Naive thymus-derived CD8-positive, alpha-beta T cell (primary cell): ENCODE data around the gene E2F3. TPM values are rescaled to one million over a fixed set of nuclear protein-coding genes. Genes with fewer than 3 reads are reported as not detected.
A peak's percentile ranks its signal among the peaks of the same experiment; 100 is the strongest.

Source experiments
- ATAC-seq, 2 donors: fragments of 150-1000 bp; cut with Tn5 transposase in 1 of 2; sonication (Bioruptor Pico), chemical (Tn5 transposase) in 1 of 2; 1 replicate in 1 of 2; 2 replicates in 1 of 2; pipeline ENCODE4 v1.10.0; 2021; ENCODE audit warnings: mild to moderate bottlenecking in 2 of 2, moderate library complexity in 2 of 2
- POLR2A ChIA-PET: fragments of 350-600 bp; sonication (Branson Sonifier 250); formaldehyde crosslinking; loops from one replicate; lab custom pipeline; 2021; ENCODE audit warnings: antibody characterized with exemption; lab: Charles Lee
- DNase-seq, 10 donors: peaks; one replicate each; pipeline versions ENCODE4 v3.0.0 to v3.0.0-alpha.2; 2020 to 2022
- H3K27ac Mint-ChIP-seq, 10 donors: one replicate each; pipeline ENCODE4 v1.8.0; 2020 to 2022; ENCODE audit warnings: mild to moderate bottlenecking in 10 of 10, mixed read lengths in 10 of 10, moderate library complexity in 4 of 10, inconsistent platforms in 1 of 10
- H3K27me3 Mint-ChIP-seq, 5 donors: one replicate each; pipeline ENCODE4 v1.8.0; 2021 to 2022; ENCODE audit warnings: mixed read lengths in 5 of 5
- H3K36me3 Mint-ChIP-seq, 3 donors: one replicate each; pipeline ENCODE4 v1.8.0; 2020 to 2022; ENCODE audit warnings: mixed read lengths in 3 of 3, mild to moderate bottlenecking in 2 of 3, inconsistent platforms in 1 of 3
- H3K4me1 Mint-ChIP-seq, 4 donors: one replicate each; pipeline ENCODE4 v1.8.0; 2021 to 2022; ENCODE audit warnings: mixed read lengths in 4 of 4
- H3K4me3 Mint-ChIP-seq, 10 donors: one replicate each; pipeline ENCODE4 v1.8.0; 2020 to 2022; ENCODE audit warnings: mild to moderate bottlenecking in 10 of 10, mixed read lengths in 10 of 10, moderate library complexity in 6 of 10, inconsistent platforms in 1 of 10
- H3K9me3 Mint-ChIP-seq, 9 donors: one replicate each; pipeline ENCODE4 v1.8.0; 2020 to 2022; ENCODE audit warnings: mixed read lengths in 9 of 9, mild to moderate bottlenecking in 3 of 9, inconsistent platforms in 1 of 9, moderate library complexity in 1 of 9
- polyA plus RNA-seq, 3 donors: library from polyadenylated mRNA; unstranded; fragments of 300-500 nt; fragmentation: Illumina TruSeq; gene quantifications; one replicate each; pipeline ENCODE4 v1.2.3, GENCODE V29; 2021
- total RNA-seq, 8 experiments: library from RNA in 2 of 8; stranded (reverse) in 2 of 8; gene quantifications; one replicate each; pipeline ENCODE4 v1.2.3 and lab custom pipeline; 2021 to 2026

E2F3 gene
- total and polyA plus RNA-seq, 5 experiments from 2014 or later = 4.9 to 45.2 (median 8.0) TPM

- Mint-ChIP-seq H3K4me1 (peaks cover 24 to 70% (median 47%) of the 10 kb centered on the region in 4 donors), H3K27me3 (no peaks in the 10 kb centered on the region), H3K9me3 (no peaks in the 10 kb centered on the region), H3K36me3 (peaks cover 0 to 70% (median 18%) of the 10 kb centered on the region in 3 donors), H3K27ac (no peak overlapping the region), H3K4me3 (no peak overlapping the region)
- POLR2A ChIA-PET = no interaction called here
- DNase-seq (no peak), ATAC-seq (no peak)
These were observed 139.7 kb downstream of the E2F3 start for GRCh38 chr6:20541382-20541781.

DNA sequence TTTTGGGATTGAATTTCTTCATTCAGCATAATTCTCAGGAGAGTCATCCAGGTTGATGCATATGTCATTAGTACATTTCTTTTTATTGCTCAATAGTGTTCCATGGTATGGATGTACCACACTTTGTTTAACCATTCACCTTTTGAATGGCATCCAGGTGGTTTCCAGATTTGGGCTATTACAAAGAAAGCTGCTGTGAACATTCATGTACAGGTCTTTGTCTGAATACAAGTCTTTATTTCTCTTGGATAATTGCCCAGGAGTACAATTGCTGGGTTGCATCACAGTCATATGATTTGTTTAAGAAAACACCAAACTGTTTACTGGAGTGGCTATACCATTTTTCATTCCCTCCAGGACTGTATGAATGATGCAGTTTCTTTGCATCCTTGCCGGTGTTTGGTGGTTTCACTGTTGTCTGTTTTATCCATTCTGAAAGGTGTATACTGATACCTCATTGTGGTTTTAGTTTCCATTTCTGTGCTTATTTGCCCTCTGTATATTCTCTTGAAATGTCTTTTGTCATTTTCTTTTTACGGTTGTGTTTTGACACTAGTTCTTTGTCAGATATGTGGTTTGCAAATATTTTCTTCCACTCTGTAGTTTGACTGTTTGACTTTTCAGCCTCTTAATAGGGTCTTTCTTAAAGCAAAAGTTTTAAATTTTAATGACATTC, 141.4 kb downstream of the E2F3 start:
- no peaks in the 10 kb centered on the region for H3K9me3 Mint-ChIP-seq
- peaks cover 20 to 59% (median 40%) of the 10 kb centered on the region in 4 donors for H3K4me1 Mint-ChIP-seq
- ATAC-seq (peak in 1 of 2 donors; percentile 35), DNase-seq (no peak)
- peaks cover 0 to 70% (median 21%) of the 10 kb centered on the region in 3 donors for H3K36me3 Mint-ChIP-seq
- H3K27me3 Mint-ChIP-seq = no peaks in the 10 kb centered on the region
- POLR2A ChIA-PET = no interaction called here
- peak overlapping the region in 1 of 10 donors; percentile 62 for H3K4me3 Mint-ChIP-seq
- peak overlapping the region in 1 of 10 donors; percentile 48 for H3K27ac Mint-ChIP-seq

Other genes with a start within 250 kb of the E2F3 start
- 1 to 10 TPM; 3.0 to 3.5 TPM for gene MBOAT1, start 189.4 kb upstream of the E2F3 start, total RNA-seq
- under 1 TPM; 0.14 to 0.60 (median 0.27) TPM for gene MBOAT1, start 189.4 kb upstream of the E2F3 start, polyA plus RNA-seq
- 10 to 100 TPM; 21.5 to 21.9 TPM for gene CDKAL1, start 132.6 kb downstream of the E2F3 start, total RNA-seq
- gene CDKAL1, start 132.6 kb downstream of the E2F3 start, polyA plus RNA-seq = 10 to 100 TPM; 29.1 to 36.7 (median 31.6) TPM